GM19455 (cell line): ENCODE data around the gene SMG7.

Source experiments
- ATAC-seq: cut with Tn5 transposase; IDR thresholded peaks from one replicate; pipeline ENCODE4 v1.9.1; 2021; ENCODE audit not compliant: unreplicated experiment

The SMG7 gene

GRCh38 chr1:183589384-183589783 is 117.1 kb downstream of the SMG7 start:
- no peak for ATAC-seq

- ATAC-seq, result peak; percentile 24
Observed at GRCh38 chr1:183589874-183590243, 117.6 kb downstream of the SMG7 start.

GRCh38 chr1:183590244-183591191 is 118.2 kb downstream of the SMG7 start, which contains the start of gene NCF2:
Gene NCF2, minus strand, starts transcription at chr1:183590459. Its CDS starts 130 bp downstream, at chr1:183590329.
- ATAC-seq, result peak; percentile 81

- no peak for ATAC-seq
Observed at GRCh38 chr1:183592733-183593132, 120.4 kb downstream of the SMG7 start.

GRCh38 chr1:183593356-183593755 is 121.1 kb downstream of the SMG7 start:
- ATAC-seq, result peak; percentile 43

GRCh38 chr1:183595537-183595936 is 123.2 kb downstream of the SMG7 start:
- ATAC-seq, result no peak

- ATAC-seq, result no peak
Observed at GRCh38 chr1:183596500-183596899, 124.2 kb downstream of the SMG7 start.

GRCh38 chr1:183597656-183598347 is 125.5 kb downstream of the SMG7 start:
- no peak for ATAC-seq

GRCh38 chr1:183598386-183598785 is 126.1 kb downstream of the SMG7 start:
- ATAC-seq, result peak; percentile 75

- no peak for ATAC-seq
Observed at GRCh38 chr1:183600136-183600535, 127.8 kb downstream of the SMG7 start.

- ATAC-seq, result no peak
Observed at GRCh38 chr1:183600634-183601033, 128.3 kb downstream of the SMG7 start.

GRCh38 chr1:183602510-183602909 is 130.2 kb downstream of the SMG7 start:
- ATAC-seq, result no peak
